ENCODE results near the gene SHISA5. TPM values are rescaled to one million over a fixed set of nuclear protein-coding genes. Genes with fewer than 3 reads are reported as not detected.
A peak's percentile ranks its signal among the peaks of the same experiment; 100 is the strongest.

Gene SHISA5
- total RNA-seq, 1 experiment from 2014 or later = 104 TPM

GRCh38 chr3:48439820-48440589 is 64.0 kb downstream of the SHISA5 start, which contains the start of the genes CCDC51 and TMA7:
TSS of gene CCDC51 (minus strand) at chr3:48440119. CDS start at chr3:48435128, 4,991 bp downstream.
TSS of gene TMA7 (plus strand) at chr3:48440257. CDS start at chr3:48440297, 40 bp downstream.
- Histone ChIP-seq H3K79me2 (ENCODE audit: insufficient read depth, low read length) (peaks cover 54% of the 10 kb centered on the region), H3K36me3 (ENCODE audit: control insufficient read depth in 1 of 2, insufficient read depth in 2 of 2, low read length in 2 of 2) (peaks cover 16 to 21% of the 10 kb centered on the region in 2 experiments; a peak in 3 of 4 replicates), H3K4me1 (ENCODE audit: control insufficient read depth in 1 of 2, insufficient read depth in 2 of 2, low read length in 2 of 2) (peaks cover 14 to 36% of the 10 kb centered on the region in 2 experiments), H3K9ac (ENCODE audit: low read length) (peak within 1 kb of the TSS; percentile 97), H3K4me3 (replicated peaks in 1 of 2; ENCODE audit: low read depth in 1 of 2, low read length in 2 of 2) (peak within 1 kb of the TSS; percentile 98 to 100), H3K27me3 (ENCODE audit: insufficient read depth, low read length) (no peaks in the 10 kb centered on the region), H4K20me1 (ENCODE audit: insufficient read depth) (no peaks in the 10 kb centered on the region), H2AFZ (ENCODE audit: low read depth, low read length, poor library complexity, severe bottlenecking) (no peak within 1 kb of the TSS), H3K4me2 (ENCODE audit: low read length) (peak within 1 kb of the TSS; percentile 75), H3K9me2 (ENCODE audit: insufficient read depth) (no peaks in the 10 kb centered on the region), H3K9me3 (ENCODE audit: control insufficient read depth in 1 of 2, insufficient read depth in 1 of 2, low read depth in 1 of 2, low read length in 2 of 2) (no peaks in the 10 kb centered on the region), H3K27ac (ENCODE audit: low read depth, low read length) (peak within 1 kb of the TSS; percentile 71)
- ChIA-PET RAD21 (ENCODE audit: low non-redundant PET in 1 of 2, low total read pairs in 2 of 2, uncharacterized antibody in 2 of 2, unreplicated experiment in 2 of 2) (interaction anchor here (0.9 to 1.1 kb wide), 2 partner anchors 117 to 246 kb away, joined by 4 read pairs; partner anchors contain the start of gene PFKFB4 (in 1 of the 2)), POLR2A (interaction anchor here (0.6 to 1.0 kb wide), 4 partner anchors 9 to 589 kb away, joined by 3 to 7 read pairs (median 5); partner anchors contain the start of genes IMPDH2, PLXNB1 and ZNF589), CTCF (interaction anchor here (0.8 to 1.7 kb wide), 9 partner anchors 10 to 245 kb away, joined by 3 to 18 read pairs (median 6); partner anchors contain the start of gene PLXNB1)
- intact Hi-C loops (cut with micrococcal nuclease) = no loop called here
- DNase-seq (ENCODE audit: low read depth, low spot score) (peak; percentile 96), ATAC-seq (peak; percentile 91)
- TF ChIP-seq CTCF (IDR thresholded peaks at IDR 0.05 in 2 of 3, conservative IDR thresholded peaks at IDR 0.05 in 1 of 3; ENCODE audit: borderline replicate concordance in 1 of 3, insufficient read depth in 1 of 3, low read depth in 2 of 3, low read length in 2 of 3) (no peak), EZH2phosphoT487 (IDR thresholded peaks at IDR 0.05; ENCODE audit: borderline replicate concordance) (no peak), EZH2 (IDR thresholded peaks at IDR 0.05) (no peak), SIN3A (IDR thresholded peaks at IDR 0.05; ENCODE audit: low read depth) (no peak), ZBTB33 (IDR thresholded peaks at IDR 0.05; ENCODE audit: extremely low read depth, insufficient replicate concordance, low read length) (no peak), JUND (IDR thresholded peaks at IDR 0.05) (no peak), CEBPB (IDR thresholded peaks at IDR 0.05; ENCODE audit: low read depth) (no peak), SP1 (IDR thresholded peaks at IDR 0.05; ENCODE audit: low read depth) (no peak), ZFX (IDR thresholded peaks at IDR 0.05) (peak; percentile 73; the same call in 1 of the 2 replicates), MAX (IDR thresholded peaks at IDR 0.05) (no peak), POLR2AphosphoS5 (IDR thresholded peaks at IDR 0.05; ENCODE audit: low read depth, low read length) (peak; percentile 77), YY1 (IDR thresholded peaks at IDR 0.05; ENCODE audit: extremely low read depth, insufficient replicate concordance, low read depth, low read length) (peak; percentile 91), ELF1 (IDR thresholded peaks at IDR 0.05; ENCODE audit: borderline replicate concordance, low read depth) (no peak), POLR2A (IDR thresholded peaks at IDR 0.05; ENCODE audit: borderline replicate concordance, extremely low read depth, insufficient read depth, insufficient read length) (peak; percentile 68), EGR1 (IDR thresholded peaks at IDR 0.05; ENCODE audit: low read depth) (no peak)
- BruUV-seq (replicated peaks) = no TSS peak
